H1 (cell line): ENCODE results near the gene HOXA10. TPM values are rescaled to one million over a fixed set of nuclear protein-coding genes. Genes with fewer than 3 reads are reported as not detected.
A peak's percentile ranks its signal among the peaks of the same experiment; 100 is the strongest.

Source experiments
- HDAC6 ChIP-seq: IDR thresholded peaks from one replicate; pipeline ENCODE4 v1.7.1; 2012; ENCODE audit warnings: low read depth, mild to moderate bottlenecking, inconsistent platforms, low read length, moderate library complexity
- SP1 ChIP-seq: IDR thresholded peaks from 2 replicates; pipeline ENCODE4 v1.6.1; 2011; ENCODE audit warnings: low read depth, low read length
- TBP ChIP-seq: IDR thresholded peaks from 2 replicates; pipeline ENCODE4 v1.6.1; 2011; ENCODE audit warnings: low read depth, low read length, improper control_type of control experiment
- polyA plus RNA-seq, 7 experiments: library from polyadenylated mRNA; depleted of rRNA in 3 of 7; stranded (reverse) in 5 of 7; unstranded in 2 of 7; fragments of >200 nt in 5 of 7; fragments of 200-250 nt in 2 of 7; gene quantifications; 1 replicate in 5 of 7; 2 replicates in 1 of 7; 4 replicates in 1 of 7; pipeline versions ENCODE4 v1.2.1 to v1.2.3, GENCODE V29; 2011 to 2013; ENCODE audit warnings: missing spikeins in 2 of 7, mixed read lengths in 2 of 7
- total RNA-seq: library from RNA; stranded (reverse); fragmentation: NEBNext Ultra II Directional; extraction: Animal tissue kit (Norgen Biotek cat#: 25700); gene quantifications from 2 replicates; pipeline ENCODE4 v1.2.1, GENCODE V29; 2021
- TF ChIP-seq, protein P1 (sequence below): IDR thresholded peaks from 2 replicates; pipeline ENCODE4 v1.6.1; 2012; ENCODE audit warnings: low read length, inconsistent platforms
- TF ChIP-seq, protein P2 (sequence below): IDR thresholded peaks from 2 replicates; pipeline ENCODE4 v1.6.1; 2011; ENCODE audit warnings: low read depth, mild to moderate bottlenecking, low read length; ENCODE audit not compliant: insufficient read depth

Gene HOXA10
- total and polyA plus RNA-seq, 2 of the 8 experiments (the other 6 are each of a cell fraction or from before 2014, with no cell fraction given) = not detected

DNA sequence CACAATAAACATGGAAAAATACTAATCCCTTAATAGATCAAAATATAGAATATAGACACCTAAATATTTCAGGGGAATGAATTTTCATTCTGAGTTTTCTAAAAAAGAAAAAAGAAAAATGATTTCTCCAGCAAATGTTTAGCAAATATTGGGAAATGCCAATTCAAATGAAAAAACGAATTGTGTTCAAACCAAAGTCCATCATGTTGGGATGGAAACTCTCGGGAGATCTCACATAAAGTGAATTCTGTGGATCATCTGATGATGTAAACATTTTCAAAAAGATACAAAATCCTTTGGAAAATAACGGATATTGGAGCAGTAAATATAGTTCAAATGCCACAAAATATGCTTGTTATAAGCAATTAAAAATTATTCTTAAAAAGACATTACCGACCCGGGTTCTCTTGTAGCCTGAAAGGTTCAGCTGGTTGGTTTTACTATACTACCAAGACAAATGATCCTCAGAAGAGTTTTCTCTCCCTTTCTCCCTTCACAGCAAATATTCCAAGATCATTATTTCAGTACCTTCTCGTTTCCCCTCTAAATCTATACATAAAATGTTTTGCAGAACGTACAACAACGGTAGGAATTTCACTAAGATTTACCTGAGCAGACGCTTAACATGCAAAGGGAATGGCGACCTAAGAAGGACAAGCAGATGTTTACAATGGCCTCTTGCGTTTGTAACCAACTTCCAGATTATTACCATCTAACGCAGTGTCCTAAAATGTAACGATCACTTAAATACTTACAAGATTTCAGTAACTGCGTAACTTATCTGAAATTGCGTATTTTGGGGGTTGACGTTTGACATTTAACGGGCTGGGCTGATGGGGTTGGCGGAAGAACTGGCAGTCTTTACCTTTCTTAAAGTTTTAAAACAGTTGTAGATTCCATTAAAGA is 23.3 kb upstream of the HOXA10 start (continued):
- TF ChIP-seq, protein P1, sequence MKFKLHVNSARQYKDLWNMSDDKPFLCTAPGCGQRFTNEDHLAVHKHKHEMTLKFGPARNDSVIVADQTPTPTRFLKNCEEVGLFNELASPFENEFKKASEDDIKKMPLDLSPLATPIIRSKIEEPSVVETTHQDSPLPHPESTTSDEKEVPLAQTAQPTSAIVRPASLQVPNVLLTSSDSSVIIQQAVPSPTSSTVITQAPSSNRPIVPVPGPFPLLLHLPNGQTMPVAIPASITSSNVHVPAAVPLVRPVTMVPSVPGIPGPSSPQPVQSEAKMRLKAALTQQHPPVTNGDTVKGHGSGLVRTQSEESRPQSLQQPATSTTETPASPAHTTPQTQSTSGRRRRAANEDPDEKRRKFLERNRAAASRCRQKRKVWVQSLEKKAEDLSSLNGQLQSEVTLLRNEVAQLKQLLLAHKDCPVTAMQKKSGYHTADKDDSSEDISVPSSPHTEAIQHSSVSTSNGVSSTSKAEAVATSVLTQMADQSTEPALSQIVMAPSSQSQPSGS = no peak
- TF ChIP-seq, protein P2, sequence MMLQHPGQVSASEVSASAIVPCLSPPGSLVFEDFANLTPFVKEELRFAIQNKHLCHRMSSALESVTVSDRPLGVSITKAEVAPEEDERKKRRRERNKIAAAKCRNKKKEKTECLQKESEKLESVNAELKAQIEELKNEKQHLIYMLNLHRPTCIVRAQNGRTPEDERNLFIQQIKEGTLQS = no peak
- no peak for TF ChIP-seq TBP
- TF ChIP-seq SP1 = peak; percentile 6; the same call in 1 of the 2 replicates
- TF ChIP-seq HDAC6 = no peak
